NOMO-1 treated with DMSO at 0.1 percent for 48 hours (cell line): Measurements from ENCODE around the gene GLDC.
"Not testable (repeated sequence)": the region's sequence is repeated elsewhere in the genome, so short reads cannot be mapped to it uniquely, and the experiment has no call there.

Experiments
- DNase-seq: peaks from one replicate; lab custom pipeline; 2025; ENCODE audit not compliant: unreplicated experiment; lab: John Stamatoyannopoulos, UW

GLDC gene

DNA sequence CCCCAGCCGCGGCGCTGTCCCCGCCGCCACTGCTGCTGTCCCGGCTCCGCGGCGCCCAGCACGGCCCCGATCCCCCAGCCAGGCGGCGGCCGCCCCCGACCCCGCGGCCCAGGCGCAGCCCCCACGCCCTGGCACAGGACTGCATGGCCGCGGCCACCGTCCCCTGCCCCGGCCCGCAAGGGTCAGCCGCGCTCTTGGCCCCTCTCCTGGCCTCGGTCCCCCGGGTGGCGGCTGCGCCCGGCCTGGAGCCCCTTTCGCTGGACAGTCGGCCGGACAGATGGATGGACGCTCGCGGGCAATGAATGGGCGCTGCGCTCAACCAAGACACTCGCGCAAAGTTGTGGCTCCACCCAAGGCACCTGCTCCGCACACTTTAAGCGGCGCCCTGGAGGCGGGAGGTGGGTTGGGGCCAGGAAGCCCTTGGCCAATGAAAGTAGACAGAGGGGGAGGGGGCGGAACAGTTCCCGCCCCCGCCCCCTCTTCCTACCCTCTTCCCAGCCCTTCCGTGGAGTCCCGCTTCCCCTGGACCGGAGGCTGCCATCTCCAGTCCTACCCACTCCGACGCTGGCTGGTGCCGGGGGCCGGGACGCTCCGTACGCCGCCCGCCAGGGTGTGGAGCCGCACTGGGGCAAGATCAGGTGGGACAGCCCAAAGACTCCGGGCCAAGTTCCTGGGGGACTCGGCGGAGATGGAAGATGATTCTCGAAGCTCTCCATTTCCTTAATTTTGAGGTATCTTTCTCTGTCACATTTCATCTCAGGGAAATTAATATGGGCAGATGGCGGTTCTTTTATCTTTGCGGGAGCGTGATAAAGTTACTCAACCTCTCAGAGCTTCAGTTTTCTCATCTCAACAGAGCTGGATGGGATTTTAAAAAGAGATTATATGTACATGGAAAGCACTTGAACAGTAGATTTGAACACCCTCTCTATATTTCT, at the start of gene GLDC:
GLDC (minus strand) TSS at position 375 of the 938 bp plus-strand sequence; CDS start at position 145, 230 bp downstream.
- no peak for DNase-seq

DNA sequence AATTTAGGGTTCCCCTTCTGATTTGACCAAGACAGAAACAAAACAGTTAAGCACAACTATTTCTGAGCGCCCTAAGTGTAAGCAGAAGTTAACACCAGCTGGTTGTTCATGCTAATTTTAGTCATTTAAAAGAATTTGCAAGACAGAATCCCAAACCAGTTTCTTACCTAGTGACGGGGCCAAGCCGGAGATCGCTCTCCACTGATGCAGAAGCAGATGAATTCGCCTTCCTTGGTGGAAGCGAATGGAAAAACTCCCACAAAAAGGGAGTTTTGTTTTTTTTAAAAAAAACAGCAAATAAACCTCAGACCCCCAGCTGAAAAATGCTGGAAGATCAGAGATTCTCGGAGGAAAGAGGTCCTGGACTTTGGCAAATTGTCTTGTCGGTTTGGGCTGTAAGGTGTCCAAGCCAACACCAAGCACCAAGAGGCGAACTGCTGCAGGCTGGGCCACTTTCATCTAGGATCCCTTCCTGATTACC, 47.4 kb upstream of the GLDC start:
- DNase-seq: no peak

DNA sequence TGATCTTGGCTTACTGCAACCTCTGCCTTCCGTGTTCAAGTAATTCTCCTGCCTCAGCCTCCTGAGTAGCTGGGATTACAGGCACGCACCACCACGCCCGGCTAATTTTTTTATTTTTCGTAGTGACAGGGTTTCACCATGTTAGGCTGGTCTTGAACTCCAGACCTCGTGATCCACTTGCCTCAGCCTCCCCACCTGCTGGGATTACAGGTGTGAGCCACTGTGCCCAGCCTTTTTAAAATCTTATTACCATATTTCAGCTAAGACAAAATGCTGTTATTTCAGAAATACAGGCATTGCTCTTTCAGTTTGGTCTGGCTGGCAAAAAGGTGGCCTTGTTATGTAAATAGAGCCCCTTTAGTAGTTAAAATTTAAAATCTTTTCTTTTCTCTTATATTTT, 46.9 kb upstream of the GLDC start:
- DNase-seq: no peak

- not testable (repeated sequence) for DNase-seq
Measured at GRCh38 chr9:6690675-6691070, 45.1 kb upstream of the GLDC start.

DNA sequence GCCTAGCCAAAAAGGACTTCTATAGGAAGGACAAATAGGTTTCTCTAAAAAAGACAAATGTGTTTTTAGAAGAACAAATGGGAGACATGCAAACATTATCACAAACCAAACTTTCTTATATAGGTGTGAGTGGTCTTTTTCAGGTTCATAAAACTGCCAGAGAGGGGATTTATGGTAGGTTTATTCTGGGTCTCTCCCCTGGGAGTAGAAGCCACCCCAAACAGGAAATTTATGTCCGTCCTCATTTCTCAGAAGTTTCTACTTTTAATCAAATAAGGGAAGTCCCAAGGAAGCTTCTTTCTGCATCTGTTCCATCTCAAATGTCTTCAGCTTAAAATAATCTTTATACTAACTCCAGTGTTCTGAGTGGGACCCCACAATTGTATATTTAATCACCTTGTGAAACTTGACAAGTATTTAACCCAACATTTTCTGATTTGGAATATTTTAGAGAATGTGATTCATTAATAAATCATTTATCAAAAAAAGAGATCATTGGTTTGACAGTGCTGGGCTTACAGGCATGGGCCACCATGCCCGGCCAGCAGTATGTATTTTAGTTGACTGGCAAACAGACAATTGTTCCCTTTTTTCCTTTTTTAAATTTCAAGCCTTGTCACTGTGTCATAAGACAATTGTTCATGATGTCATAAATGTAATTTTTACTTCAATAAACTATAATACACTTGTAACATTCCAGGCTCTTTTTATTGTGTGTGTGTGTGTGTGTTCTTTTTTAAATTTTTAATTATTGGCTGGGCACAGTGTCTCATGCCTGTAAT, 44.6 kb upstream of the GLDC start:
- DNase-seq: no peak

DNA sequence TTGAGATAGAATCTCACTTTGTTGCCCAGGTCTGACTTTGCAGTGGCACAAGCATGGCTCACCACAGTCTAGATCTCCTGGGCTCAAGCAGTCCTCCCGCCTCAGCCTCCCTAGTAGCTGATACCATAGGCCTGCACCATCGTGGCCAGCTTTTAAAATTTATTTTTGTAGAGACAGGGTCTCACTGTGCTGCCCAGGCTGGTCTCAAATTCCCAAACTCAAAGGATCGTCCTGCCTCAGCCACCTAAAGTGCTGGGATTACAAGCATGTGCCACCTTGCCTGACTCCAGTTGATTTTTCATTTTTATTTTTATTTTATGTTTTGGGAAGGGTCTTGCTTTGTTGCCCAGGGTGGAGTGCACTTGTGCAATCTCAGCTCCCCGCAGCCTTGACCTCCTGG, 41.7 kb upstream of the GLDC start:
- DNase-seq: no peak

DNA sequence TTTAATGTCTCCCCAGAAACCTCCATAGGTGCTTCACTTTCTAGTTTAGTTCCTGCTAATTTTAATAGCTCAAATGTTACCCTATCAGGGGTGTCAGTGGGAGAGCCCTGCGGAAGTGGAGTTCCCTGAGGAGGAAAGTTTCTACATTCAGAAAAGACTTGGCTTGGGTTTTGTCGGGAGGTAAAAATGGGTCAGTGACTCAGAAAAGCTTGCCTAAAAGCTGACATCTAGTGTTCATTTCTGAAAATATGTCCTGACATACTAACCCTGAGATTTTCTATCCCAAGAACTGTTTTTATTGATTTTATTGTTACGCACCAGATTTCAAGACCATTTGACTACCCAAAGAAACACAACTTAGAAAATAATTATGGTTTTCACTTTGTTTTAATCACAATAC, 40.9 kb upstream of the GLDC start:
- no peak for DNase-seq

- DNase-seq: no peak
Measured at GRCh38 chr9:6681957-6682501, 36.5 kb upstream of the GLDC start.

GRCh38 chr9:6681147-6681956, 35.8 kb upstream of the GLDC start:
- DNase-seq: peak; percentile 80

DNA sequence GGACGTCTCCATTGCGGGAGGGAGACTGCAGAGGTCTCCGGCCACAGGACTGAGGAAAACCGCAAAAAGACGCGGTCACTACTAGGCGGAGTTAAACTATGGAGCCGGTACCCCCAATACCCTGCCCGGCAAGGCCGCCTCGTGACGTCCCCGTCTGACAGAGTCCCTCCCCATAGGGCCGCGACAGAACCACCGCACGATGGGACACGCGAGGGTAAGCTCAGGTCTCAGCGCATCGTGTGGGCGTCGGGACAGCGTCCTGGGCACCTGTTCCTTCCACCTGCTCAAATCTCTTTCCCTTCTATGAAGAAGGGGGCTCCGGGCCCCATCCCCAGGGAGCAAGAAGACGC, 35.2 kb upstream of the GLDC start:
- peak; percentile 20 for DNase-seq

GRCh38 chr9:6677803-6678202, 32.3 kb upstream of the GLDC start:
- no peak for DNase-seq

- DNase-seq: no peak
Measured at GRCh38 chr9:6676254-6676921, 30.9 kb upstream of the GLDC start.

DNA sequence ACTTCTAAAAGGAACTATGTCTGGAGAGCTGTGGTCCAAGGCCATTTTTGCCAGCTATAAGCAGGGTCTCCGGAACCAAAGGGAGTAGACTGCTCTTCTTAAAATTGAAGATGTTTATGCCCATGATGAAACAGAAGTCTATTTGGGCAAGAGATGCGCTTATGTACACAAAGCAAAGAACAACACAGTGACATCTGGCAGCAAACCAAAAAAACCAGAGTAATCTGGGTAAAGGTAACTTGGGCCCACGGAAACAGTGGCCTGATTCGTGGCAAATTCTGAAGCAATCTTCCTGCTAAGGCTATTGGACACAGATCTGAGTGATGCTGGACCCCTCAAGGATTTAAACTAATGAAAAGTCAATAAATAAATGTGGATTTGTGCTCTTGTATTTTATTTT, 29.7 kb upstream of the GLDC start:
- DNase-seq: no peak

GRCh38 chr9:6673326-6674025, 27.9 kb upstream of the GLDC start:
- DNase-seq: no peak

GRCh38 chr9:6672118-6672517, 26.6 kb upstream of the GLDC start:
- no peak for DNase-seq

DNA sequence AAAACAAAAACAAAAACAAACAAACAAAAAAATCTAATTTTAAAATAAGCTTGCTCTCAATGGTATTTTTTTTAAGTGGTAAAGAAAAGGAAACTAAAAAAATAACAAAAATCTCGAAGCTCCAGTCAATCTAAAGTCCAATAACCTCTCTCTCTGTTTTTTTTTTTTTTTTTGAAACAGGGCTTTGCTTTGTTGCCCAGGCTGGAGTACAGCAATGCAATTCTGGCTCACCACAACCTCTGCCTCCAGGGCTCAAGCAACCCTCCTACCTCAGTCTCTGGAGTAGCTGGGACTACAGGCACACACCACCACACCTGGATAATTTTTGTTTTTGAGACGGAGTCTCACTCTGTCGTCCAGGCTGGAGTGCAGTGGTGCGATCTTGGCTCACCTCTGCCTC, 25.9 kb upstream of the GLDC start:
- DNase-seq: no peak

DNA sequence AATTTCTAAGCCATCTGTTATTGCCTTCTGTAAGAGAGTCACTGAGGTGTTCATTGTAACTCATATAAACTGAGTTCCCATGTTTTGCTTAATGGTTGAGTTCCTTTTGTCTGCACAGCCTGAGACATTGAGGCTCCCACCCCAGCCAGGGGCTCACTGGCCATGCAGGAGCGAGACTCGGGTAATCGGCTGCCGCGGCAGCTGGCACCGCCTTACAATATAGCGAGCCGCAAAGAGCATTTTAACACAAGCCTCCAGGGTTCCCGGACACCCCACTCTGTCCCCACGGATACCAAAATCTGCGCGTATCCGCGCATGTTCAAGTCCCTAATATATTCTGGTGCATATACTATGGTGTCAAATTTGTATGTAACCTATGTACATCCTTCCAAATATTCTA, 24.4 kb upstream of the GLDC start:
- no peak for DNase-seq

- no peak for DNase-seq
Measured at GRCh38 chr9:6667633-6668280, 22.2 kb upstream of the GLDC start.

DNA sequence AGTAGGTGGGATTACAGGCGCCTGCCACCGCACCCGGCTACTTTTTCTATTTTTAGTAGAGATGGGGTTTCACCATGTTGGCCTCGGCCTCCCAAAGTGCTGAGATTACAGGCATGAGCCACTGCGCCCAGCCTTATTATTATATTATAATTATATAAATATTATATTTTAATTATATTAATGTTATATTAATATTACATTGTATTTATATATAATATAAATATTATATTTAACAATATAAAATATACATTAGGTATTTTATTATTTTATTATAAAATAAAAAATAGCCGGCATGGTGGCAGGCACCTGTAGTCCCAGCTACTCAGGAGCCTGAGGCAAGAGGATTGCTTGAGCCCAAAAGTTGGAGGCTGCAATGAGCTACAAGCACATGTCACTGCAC, 21.6 kb upstream of the GLDC start:
- no peak for DNase-seq
